Measurements from ENCODE around the gene MMADHC.

The MMADHC gene

DNA sequence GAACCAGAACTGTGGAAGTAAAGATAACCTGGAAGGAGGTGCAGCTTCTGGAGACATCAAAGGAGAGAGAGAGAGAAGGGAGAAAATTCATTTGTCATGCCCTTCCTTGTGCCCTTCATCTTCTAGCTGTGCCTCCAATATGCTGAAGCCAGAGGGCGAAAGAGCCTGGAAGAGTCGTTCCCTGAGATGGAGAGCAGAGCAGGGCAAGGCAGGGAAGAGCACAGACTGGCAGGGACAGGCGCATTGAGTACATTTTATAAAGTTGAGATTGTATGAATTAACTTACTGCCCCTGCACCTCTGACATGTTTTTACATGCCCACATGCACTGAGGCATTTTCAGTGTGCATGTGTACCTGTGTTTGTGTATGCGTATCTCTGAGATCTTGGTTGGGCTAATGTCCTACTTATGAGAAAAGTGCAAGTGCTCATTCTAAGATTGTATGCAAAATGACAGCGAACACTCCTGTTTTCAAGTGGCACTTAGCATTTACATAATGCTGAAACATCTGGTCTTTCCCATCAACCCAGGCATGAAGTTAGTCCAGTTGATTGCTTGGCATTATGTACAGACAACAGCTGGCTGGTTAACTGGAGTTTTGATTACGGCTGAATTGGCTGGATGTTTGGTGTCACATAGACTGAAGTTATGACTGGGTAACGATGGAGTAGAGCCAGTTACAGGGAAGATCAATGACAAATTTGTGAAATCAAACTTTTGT lies 23.7 kb upstream of the MMADHC start:
- in situ Hi-C loops (cut with MboI; ENCODE audit: low sequenced_read_pairs, unreplicated experiment) = no loop called here
- TF ChIP-seq, protein P1, sequence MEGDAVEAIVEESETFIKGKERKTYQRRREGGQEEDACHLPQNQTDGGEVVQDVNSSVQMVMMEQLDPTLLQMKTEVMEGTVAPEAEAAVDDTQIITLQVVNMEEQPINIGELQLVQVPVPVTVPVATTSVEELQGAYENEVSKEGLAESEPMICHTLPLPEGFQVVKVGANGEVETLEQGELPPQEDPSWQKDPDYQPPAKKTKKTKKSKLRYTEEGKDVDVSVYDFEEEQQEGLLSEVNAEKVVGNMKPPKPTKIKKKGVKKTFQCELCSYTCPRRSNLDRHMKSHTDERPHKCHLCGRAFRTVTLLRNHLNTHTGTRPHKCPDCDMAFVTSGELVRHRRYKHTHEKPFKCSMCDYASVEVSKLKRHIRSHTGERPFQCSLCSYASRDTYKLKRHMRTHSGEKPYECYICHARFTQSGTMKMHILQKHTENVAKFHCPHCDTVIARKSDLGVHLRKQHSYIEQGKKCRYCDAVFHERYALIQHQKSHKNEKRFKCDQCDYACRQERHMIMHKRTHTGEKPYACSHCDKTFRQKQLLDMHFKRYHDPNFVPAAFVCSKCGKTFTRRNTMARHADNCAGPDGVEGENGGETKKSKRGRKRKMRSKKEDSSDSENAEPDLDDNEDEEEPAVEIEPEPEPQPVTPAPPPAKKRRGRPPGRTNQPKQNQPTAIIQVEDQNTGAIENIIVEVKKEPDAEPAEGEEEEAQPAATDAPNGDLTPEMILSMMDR (IDR thresholded peaks at IDR 0.05; ENCODE audit: borderline replicate concordance, control extremely low read depth, extremely low read depth, insufficient read depth, missing control alignments) = no peak
- no peak for DNase-seq (ENCODE audit: low spot score)

DNA sequence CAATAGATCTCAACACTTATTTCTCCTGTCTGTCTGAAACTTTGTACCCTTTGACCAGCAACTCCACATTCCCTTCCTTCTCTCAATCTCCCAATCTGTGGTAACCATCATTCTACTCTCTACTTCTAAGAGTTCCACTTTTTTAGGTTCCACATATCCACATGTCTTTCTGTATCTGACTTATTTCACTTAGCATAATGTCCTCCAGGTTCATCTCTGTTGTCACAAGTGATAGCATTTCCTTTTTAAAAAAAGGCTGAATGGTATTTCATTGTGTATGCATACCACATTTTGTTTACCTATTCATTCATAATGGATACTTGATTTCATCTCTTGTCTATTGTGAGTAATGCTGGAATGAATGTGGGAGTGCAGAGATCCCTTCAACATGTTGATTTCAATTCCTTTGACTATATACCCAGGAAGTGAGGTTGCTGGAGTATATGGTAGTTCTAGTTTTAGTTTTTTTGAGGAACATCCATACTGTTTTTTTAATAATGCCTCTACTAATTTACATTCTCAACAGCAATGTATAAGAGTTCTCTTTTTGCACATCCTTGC lies 18.8 kb upstream of the MMADHC start:
- in situ Hi-C loops (cut with MboI; ENCODE audit: low sequenced_read_pairs, unreplicated experiment) = no loop called here
- TF ChIP-seq, protein P1 (IDR thresholded peaks at IDR 0.05; ENCODE audit: borderline replicate concordance, control extremely low read depth, extremely low read depth, insufficient read depth, missing control alignments) = no peak
- no peak for DNase-seq (ENCODE audit: low spot score)

DNA sequence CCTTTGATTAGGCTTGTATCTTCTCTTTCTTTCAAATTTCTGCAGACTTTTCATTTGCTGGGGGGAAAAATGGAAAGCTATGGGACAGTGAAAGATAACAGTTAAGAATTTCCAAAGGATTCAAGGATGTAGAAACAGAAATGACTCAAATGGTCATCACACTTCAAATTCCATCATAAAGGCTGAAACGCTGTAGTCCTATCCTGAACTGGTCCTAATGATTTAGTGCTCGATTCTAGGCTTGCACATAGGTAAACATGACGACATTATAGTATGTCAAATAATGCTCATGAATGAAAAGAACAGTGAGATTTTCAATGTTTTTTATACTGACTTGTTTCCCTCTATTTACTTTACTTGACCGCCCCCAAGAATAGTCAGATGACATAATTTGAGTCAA lies 15.7 kb upstream of the MMADHC start:
- no peak for DNase-seq (ENCODE audit: low spot score)
- TF ChIP-seq, protein P1 (IDR thresholded peaks at IDR 0.05; ENCODE audit: borderline replicate concordance, control extremely low read depth, extremely low read depth, insufficient read depth, missing control alignments) = no peak
- in situ Hi-C loops (cut with MboI; ENCODE audit: low sequenced_read_pairs, unreplicated experiment) = no loop called here

DNA sequence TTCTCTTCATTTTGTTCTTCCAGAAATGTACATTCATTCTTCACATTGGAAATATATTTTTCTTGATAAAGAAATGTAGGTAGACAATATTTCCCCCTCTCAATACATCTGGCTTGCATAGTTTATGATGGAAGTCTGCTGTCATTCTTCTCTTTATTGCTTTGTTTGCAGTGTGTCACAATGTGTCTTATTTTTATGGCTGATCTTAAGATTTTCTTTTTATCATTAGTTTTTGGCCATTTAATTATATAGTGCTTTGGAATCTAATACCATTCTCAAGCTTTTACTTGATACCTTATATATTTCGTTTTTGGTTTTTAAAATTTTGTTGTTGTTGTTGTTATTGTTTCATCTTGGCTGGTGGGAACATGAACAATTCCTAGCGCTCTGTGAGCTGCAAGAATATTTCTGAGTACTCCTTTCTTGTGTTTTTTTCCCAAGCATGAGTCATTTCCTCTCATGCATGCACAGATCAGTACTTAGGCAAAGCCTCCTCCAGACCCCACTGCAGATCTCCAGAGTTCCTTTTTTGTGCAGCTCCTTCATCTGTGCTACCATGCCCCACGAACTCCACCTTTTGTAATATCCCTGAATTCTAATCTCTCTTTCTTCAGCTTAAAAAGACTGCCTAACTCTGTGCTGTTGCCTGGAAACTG lies 13.7 kb upstream of the MMADHC start:
- in situ Hi-C loops (cut with MboI; ENCODE audit: low sequenced_read_pairs, unreplicated experiment) = no loop called here
- TF ChIP-seq, protein P1 (IDR thresholded peaks at IDR 0.05; ENCODE audit: borderline replicate concordance, control extremely low read depth, extremely low read depth, insufficient read depth, missing control alignments) = no peak
- no peak for DNase-seq (ENCODE audit: low spot score)

DNA sequence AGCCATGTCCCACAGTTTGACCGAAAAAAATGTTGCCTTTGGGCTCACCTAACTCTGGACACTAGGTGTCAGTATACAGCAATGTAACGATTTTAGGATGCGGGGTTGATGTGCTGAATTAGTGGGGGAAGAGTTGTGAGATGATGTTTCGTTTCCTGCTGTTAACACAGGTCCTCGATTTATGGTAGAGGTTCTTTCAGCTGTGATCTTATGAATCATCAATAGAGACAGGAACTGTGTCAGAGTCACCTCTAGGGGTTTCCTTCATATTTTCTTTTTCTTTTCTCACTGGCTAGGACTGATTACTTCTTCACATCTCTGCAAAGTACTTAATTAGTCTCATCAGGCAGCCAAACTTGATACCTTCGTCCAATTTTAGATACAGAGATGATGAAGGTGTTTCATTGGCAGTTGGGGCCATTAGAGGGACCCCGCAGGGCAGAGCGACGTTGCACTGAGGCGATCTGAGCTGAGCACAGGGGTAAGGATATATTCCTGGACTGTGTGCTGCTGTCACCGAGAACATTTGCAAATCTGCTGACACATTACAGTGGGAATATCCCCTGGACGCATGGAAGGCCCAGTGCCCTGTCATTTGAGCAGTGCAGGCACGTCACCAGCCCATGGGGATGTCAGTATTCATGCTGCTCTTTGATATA lies 10.2 kb upstream of the MMADHC start:
- DNase-seq (ENCODE audit: low spot score) = peak; percentile 39
- TF ChIP-seq, protein P1 (IDR thresholded peaks at IDR 0.05; ENCODE audit: borderline replicate concordance, control extremely low read depth, extremely low read depth, insufficient read depth, missing control alignments) = peak; percentile 81
- in situ Hi-C loops (cut with MboI; ENCODE audit: low sequenced_read_pairs, unreplicated experiment) = loop anchor here (10.0 to 25.0 kb wide), 3 partner anchors 887 to 1640 kb away; partner anchors contain the start of gene RND3

DNA sequence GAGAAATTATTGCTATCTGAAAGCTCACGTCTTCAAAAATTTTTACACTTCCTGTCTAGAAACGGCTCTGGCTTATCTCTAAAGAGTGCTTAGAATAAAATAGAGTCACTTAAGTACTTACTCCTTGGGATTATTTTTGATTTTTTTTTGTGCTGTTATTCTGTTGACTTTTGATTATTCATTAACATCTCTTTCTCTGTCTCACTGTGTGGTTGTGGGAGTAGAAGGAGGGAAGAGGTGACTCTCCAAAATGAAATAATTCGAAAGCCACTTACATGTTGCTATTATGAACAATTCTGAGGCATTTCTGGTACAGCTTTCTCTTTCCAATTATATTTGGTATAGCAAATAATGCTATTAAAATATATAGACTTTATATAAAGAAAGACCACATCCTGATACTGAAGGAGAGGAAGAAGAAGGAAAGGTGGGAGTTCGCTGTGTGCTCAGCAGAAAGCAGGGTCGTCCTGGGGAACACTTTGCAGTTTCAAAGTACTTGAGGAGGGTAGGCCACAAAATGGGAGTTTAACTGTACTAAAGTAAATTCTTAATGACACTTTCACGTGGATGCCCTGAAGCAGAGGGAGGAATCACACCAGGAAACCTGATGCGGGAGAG lies 9.6 kb upstream of the MMADHC start:
- no peak for DNase-seq (ENCODE audit: low spot score)
- in situ Hi-C loops (cut with MboI; ENCODE audit: low sequenced_read_pairs, unreplicated experiment) = loop anchor here (10.0 to 25.0 kb wide), 3 partner anchors 888 to 1640 kb away; partner anchors contain the start of gene RND3

More for the DNA sequence above, 9.6 kb upstream of the MMADHC start:
- TF ChIP-seq, protein P1 (IDR thresholded peaks at IDR 0.05; ENCODE audit: borderline replicate concordance, control extremely low read depth, extremely low read depth, insufficient read depth, missing control alignments) = no peak
